ENCODE measurements around the gene C18orf63.

DNA sequence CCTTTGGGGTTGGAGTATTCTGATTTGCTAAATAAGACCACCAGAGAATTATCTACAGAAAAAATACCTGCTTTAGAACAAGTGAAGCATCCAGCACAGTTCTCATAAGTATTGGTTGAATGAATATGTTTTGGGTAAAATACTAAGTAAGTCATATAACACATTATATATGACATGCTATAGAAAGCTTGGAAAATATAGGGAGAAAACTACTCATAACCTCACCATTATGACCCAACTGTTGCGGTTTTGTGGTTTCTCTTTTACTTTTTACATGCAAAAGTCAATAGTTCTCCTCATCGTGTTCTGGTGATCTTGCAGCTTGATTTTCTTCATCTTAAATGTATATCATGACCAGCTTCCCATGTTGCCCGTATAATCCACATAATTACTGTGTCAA, 75.3 kb downstream of the C18orf63 start:
- TF ChIP-seq, protein P1, sequence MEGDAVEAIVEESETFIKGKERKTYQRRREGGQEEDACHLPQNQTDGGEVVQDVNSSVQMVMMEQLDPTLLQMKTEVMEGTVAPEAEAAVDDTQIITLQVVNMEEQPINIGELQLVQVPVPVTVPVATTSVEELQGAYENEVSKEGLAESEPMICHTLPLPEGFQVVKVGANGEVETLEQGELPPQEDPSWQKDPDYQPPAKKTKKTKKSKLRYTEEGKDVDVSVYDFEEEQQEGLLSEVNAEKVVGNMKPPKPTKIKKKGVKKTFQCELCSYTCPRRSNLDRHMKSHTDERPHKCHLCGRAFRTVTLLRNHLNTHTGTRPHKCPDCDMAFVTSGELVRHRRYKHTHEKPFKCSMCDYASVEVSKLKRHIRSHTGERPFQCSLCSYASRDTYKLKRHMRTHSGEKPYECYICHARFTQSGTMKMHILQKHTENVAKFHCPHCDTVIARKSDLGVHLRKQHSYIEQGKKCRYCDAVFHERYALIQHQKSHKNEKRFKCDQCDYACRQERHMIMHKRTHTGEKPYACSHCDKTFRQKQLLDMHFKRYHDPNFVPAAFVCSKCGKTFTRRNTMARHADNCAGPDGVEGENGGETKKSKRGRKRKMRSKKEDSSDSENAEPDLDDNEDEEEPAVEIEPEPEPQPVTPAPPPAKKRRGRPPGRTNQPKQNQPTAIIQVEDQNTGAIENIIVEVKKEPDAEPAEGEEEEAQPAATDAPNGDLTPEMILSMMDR (IDR thresholded peaks at IDR 0.05), result no peak
- no peak for TF ChIP-seq POLR2A (IDR thresholded peaks at IDR 0.05)
